ENCODE measurements around the gene GPX7.

Gene GPX7

DNA sequence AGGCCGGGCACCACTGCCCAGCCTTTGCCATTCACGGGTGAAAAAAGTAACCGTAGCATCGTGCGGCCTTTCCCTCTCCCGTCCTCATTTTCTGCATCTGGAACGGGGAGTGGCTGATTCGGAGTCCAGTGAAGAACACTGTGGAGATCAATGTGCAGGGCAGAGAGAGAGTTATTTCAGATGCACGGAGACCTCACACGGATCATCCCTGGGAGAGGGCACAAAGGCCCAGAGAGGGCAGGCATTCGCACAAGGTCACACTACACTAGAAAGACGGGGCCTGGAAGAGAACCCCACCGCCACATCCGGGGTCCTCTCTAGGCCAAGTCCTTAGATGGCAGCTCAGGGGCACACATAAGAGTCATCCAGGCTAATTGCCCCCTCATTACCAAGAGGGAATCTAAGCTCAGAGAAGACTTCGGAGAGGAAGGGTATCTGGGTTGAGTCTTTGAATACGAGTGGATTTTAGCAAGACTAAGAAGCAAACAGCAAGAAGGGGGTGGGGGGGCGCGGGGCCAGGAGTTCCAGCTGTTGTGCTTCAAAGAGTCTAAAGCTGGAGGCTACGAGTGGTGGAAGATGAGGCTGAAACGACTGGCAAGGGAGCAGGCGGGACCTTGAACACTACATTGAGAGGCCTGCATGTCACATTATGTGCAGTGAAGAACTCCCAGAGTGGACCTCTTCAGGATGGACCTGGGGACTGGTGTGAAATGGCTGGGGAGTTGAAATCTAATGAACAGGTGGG, 857 bp downstream of the GPX7 start:
- TF ChIP-seq ARNTL (CRISPR knock-in tag; IDR thresholded peaks at IDR 0.05; ENCODE audit: borderline replicate concordance, low read depth) (no peak), OSR1 (CRISPR knock-in tag; IDR thresholded peaks at IDR 0.05) (no peak), ISL1 (CRISPR knock-in tag; IDR thresholded peaks at IDR 0.05) (no peak), ZFP3 (CRISPR knock-in tag; IDR thresholded peaks at IDR 0.05) (no peak), TOX (CRISPR knock-in tag; IDR thresholded peaks at IDR 0.05; ENCODE audit: borderline replicate concordance) (no peak), PPARA (CRISPR knock-in tag; IDR thresholded peaks at IDR 0.05; ENCODE audit: borderline replicate concordance) (no peak), ZNF70 (CRISPR knock-in tag; IDR thresholded peaks at IDR 0.05) (no peak), GLIS3 (CRISPR knock-in tag; IDR thresholded peaks at IDR 0.05) (no peak), BACH2 (CRISPR knock-in tag; IDR thresholded peaks at IDR 0.05; ENCODE audit: borderline replicate concordance) (no peak), ZFP30 (CRISPR knock-in tag; IDR thresholded peaks at IDR 0.05) (no peak), ZNF8 (CRISPR knock-in tag; IDR thresholded peaks at IDR 0.05) (no peak), RARB (CRISPR knock-in tag; IDR thresholded peaks at IDR 0.05) (no peak), ZNF565 (CRISPR knock-in tag; conservative IDR thresholded peaks at IDR 0.05; ENCODE audit: low read depth) (no peak)
- TF ChIP-seq, protein P1, sequence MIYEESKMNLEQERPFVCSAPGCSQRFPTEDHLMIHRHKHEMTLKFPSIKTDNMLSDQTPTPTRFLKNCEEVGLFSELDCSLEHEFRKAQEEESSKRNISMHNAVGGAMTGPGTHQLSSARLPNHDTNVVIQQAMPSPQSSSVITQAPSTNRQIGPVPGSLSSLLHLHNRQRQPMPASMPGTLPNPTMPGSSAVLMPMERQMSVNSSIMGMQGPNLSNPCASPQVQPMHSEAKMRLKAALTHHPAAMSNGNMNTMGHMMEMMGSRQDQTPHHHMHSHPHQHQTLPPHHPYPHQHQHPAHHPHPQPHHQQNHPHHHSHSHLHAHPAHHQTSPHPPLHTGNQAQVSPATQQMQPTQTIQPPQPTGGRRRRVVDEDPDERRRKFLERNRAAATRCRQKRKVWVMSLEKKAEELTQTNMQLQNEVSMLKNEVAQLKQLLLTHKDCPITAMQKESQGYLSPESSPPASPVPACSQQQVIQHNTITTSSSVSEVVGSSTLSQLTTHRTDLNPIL (CRISPR knock-in tag; IDR thresholded peaks at IDR 0.05; ENCODE audit: low read depth) = no peak
- TF ChIP-seq, protein P2, sequence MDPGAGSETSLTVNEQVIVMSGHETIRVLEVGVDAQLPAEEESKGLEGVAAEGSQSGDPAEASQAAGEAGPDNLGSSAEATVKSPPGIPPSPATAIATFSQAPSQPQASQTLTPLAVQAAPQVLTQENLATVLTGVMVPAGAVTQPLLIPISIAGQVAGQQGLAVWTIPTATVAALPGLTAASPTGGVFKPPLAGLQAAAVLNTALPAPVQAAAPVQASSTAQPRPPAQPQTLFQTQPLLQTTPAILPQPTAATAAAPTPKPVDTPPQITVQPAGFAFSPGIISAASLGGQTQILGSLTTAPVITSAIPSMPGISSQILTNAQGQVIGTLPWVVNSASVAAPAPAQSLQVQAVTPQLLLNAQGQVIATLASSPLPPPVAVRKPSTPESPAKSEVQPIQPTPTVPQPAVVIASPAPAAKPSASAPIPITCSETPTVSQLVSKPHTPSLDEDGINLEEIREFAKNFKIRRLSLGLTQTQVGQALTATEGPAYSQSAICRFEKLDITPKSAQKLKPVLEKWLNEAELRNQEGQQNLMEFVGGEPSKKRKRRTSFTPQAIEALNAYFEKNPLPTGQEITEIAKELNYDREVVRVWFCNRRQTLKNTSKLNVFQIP (CRISPR knock-in tag; IDR thresholded peaks at IDR 0.05; ENCODE audit: borderline replicate concordance, low read depth) = no peak
- TF ChIP-seq, protein P3, sequence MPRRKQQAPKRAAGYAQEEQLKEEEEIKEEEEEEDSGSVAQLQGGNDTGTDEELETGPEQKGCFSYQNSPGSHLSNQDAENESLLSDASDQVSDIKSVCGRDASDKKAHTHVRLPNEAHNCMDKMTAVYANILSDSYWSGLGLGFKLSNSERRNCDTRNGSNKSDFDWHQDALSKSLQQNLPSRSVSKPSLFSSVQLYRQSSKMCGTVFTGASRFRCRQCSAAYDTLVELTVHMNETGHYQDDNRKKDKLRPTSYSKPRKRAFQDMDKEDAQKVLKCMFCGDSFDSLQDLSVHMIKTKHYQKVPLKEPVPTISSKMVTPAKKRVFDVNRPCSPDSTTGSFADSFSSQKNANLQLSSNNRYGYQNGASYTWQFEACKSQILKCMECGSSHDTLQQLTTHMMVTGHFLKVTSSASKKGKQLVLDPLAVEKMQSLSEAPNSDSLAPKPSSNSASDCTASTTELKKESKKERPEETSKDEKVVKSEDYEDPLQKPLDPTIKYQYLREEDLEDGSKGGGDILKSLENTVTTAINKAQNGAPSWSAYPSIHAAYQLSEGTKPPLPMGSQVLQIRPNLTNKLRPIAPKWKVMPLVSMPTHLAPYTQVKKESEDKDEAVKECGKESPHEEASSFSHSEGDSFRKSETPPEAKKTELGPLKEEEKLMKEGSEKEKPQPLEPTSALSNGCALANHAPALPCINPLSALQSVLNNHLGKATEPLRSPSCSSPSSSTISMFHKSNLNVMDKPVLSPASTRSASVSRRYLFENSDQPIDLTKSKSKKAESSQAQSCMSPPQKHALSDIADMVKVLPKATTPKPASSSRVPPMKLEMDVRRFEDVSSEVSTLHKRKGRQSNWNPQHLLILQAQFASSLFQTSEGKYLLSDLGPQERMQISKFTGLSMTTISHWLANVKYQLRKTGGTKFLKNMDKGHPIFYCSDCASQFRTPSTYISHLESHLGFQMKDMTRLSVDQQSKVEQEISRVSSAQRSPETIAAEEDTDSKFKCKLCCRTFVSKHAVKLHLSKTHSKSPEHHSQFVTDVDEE (CRISPR knock-in tag; IDR thresholded peaks at IDR 0.05) = no peak
- TF ChIP-seq, protein P4, sequence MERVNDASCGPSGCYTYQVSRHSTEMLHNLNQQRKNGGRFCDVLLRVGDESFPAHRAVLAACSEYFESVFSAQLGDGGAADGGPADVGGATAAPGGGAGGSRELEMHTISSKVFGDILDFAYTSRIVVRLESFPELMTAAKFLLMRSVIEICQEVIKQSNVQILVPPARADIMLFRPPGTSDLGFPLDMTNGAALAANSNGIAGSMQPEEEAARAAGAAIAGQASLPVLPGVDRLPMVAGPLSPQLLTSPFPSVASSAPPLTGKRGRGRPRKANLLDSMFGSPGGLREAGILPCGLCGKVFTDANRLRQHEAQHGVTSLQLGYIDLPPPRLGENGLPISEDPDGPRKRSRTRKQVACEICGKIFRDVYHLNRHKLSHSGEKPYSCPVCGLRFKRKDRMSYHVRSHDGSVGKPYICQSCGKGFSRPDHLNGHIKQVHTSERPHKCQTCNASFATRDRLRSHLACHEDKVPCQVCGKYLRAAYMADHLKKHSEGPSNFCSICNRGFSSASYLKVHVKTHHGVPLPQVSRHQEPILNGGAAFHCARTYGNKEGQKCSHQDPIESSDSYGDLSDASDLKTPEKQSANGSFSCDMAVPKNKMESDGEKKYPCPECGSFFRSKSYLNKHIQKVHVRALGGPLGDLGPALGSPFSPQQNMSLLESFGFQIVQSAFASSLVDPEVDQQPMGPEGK (CRISPR knock-in tag; IDR thresholded peaks at IDR 0.05; ENCODE audit: borderline replicate concordance) = no peak
- TF ChIP-seq, protein P5, sequence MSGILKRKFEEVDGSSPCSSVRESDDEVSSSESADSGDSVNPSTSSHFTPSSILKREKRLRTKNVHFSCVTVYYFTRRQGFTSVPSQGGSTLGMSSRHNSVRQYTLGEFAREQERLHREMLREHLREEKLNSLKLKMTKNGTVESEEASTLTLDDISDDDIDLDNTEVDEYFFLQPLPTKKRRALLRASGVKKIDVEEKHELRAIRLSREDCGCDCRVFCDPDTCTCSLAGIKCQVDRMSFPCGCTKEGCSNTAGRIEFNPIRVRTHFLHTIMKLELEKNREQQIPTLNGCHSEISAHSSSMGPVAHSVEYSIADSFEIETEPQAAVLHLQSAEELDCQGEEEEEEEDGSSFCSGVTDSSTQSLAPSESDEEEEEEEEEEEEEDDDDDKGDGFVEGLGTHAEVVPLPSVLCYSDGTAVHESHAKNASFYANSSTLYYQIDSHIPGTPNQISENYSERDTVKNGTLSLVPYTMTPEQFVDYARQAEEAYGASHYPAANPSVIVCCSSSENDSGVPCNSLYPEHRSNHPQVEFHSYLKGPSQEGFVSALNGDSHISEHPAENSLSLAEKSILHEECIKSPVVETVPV (CRISPR knock-in tag; IDR thresholded peaks at IDR 0.05) = no peak
- ATAC-seq = peak; percentile 11; the same call in 1 of the 3 replicates

DNA sequence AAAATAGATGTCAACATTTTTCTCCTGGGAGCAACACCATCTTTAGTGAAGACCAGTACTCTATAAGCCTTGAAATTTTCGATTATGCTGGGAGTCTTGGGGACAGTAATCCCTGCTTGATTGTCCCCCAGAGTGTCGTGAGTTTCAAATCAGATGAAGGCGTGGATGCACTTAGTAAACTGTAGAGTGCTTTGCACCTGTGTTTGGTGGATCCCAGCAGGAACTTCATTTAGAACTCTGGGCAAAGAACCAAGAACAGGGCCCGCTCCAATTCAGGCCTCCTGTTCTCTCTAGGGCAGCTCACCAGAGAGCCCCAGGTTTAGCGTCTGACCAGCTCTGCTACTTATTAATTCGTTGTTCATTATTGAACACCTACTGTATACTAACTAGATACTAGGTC, 1.5 kb downstream of the GPX7 start:
- no peak for ATAC-seq
- TF ChIP-seq, protein P4 (CRISPR knock-in tag; IDR thresholded peaks at IDR 0.05; ENCODE audit: borderline replicate concordance) = no peak
- TF ChIP-seq ZC3H10 (CRISPR knock-in tag; IDR thresholded peaks at IDR 0.05) = no peak
- no peak for TF ChIP-seq OSR1 (CRISPR knock-in tag; IDR thresholded peaks at IDR 0.05)
- TF ChIP-seq ARNTL (CRISPR knock-in tag; IDR thresholded peaks at IDR 0.05; ENCODE audit: borderline replicate concordance, low read depth) = no peak
- TF ChIP-seq TCF4 (CRISPR knock-in tag; IDR thresholded peaks at IDR 0.05; ENCODE audit: borderline replicate concordance) = no peak
- TF ChIP-seq PPARA (CRISPR knock-in tag; IDR thresholded peaks at IDR 0.05; ENCODE audit: borderline replicate concordance) = no peak
- no peak for TF ChIP-seq BACH2 (CRISPR knock-in tag; IDR thresholded peaks at IDR 0.05; ENCODE audit: borderline replicate concordance)
- TF ChIP-seq, protein P3 (CRISPR knock-in tag; IDR thresholded peaks at IDR 0.05) = no peak
- TF ChIP-seq, protein P1 (CRISPR knock-in tag; IDR thresholded peaks at IDR 0.05; ENCODE audit: low read depth) = no peak
- TF ChIP-seq SNAI2 (CRISPR knock-in tag; IDR thresholded peaks at IDR 0.05) = no peak
- no peak for TF ChIP-seq ZFP3 (CRISPR knock-in tag; IDR thresholded peaks at IDR 0.05)
- no peak for TF ChIP-seq ZNF565 (CRISPR knock-in tag; conservative IDR thresholded peaks at IDR 0.05; ENCODE audit: low read depth)
- no peak for TF ChIP-seq ESRRG (CRISPR knock-in tag; IDR thresholded peaks at IDR 0.05)
- no peak for TF ChIP-seq ZNF70 (CRISPR knock-in tag; IDR thresholded peaks at IDR 0.05)
